Neural progenitor cell (in vitro differentiated cells): ENCODE measurements around the gene KLHL3. TPM values are rescaled to one million over a fixed set of nuclear protein-coding genes. Genes with fewer than 3 reads are reported as not detected.

ENCODE experiments used
- DNase-seq: peaks from one replicate; pipeline ENCODE4 v3.0.0-alpha.2; 2016; ENCODE audit warnings: low spot score
- H2AFZ ChIP-seq: fragments of 200-600 bp; sonication (generic); replicated peaks from 2 replicates; pipeline ENCODE4 v1.6.1; 2016; ENCODE audit warnings: antibody characterized with exemption
- H3F3A ChIP-seq: fragments of 200-600 bp; sonication (generic); 2 replicates; pipeline ENCODE4 v1.6.1; 2016; ENCODE audit warnings: antibody characterized with exemption, low read depth
- H3K27ac ChIP-seq: fragments of 200-600 bp; sonication (generic); 2 replicates; pipeline ENCODE4 v1.5.1; 2016; ENCODE audit warnings: mild to moderate bottlenecking
- H3K27me3 ChIP-seq: fragments of 200-600 bp; sonication (generic); 2 replicates; pipeline ENCODE4 v1.6.1; 2016; ENCODE audit warnings: mild to moderate bottlenecking, moderate library complexity
- H3K36me3 ChIP-seq: fragments of 200-600 bp; sonication (generic); 2 replicates; pipeline ENCODE4 v1.5.1; 2016
- H3K4me1 ChIP-seq: fragments of 200-600 bp; sonication (generic); 2 replicates; pipeline ENCODE4 v1.6.1; 2016; ENCODE audit warnings: mixed run types
- H3K4me2 ChIP-seq: fragments of 200-600 bp; sonication (generic); 2 replicates; pipeline ENCODE4 v1.6.1; 2016
- H3K4me3 ChIP-seq: fragments of 200-600 bp; sonication (generic); 2 replicates; pipeline ENCODE4 v1.5.1; 2016
- H3K79me2 ChIP-seq: fragments of 200-600 bp; sonication (generic); 2 replicates; pipeline ENCODE4 v1.6.1; 2016; ENCODE audit warnings: low read depth
- H3K9ac ChIP-seq: fragments of 200-600 bp; sonication (generic); 2 replicates; pipeline ENCODE4 v1.6.1; 2016
- H3K9me3 ChIP-seq: fragments of 200-600 bp; sonication (generic); 2 replicates; pipeline ENCODE4 v1.5.1; 2016; ENCODE audit warnings: low read depth
- H4K20me1 ChIP-seq: fragments of 200-600 bp; sonication (generic); 2 replicates; pipeline ENCODE4 v1.6.1; 2016; ENCODE audit warnings: low read depth
- H3K27ac Mint-ChIP-seq: 3 replicates; pipeline ENCODE4 v1.8.0; 2021; ENCODE audit warnings: mixed read lengths
- H3K27me3 Mint-ChIP-seq: 2 replicates; pipeline ENCODE4 v1.8.0; 2022; ENCODE audit warnings: low read depth, mild to moderate bottlenecking, inconsistent platforms, moderate library complexity, mixed read lengths; ENCODE audit not compliant: insufficient read depth
- H3K36me3 Mint-ChIP-seq: 3 replicates; pipeline ENCODE4 v1.8.0; 2021; ENCODE audit warnings: mixed read lengths
- H3K4me1 Mint-ChIP-seq: 3 replicates; pipeline ENCODE4 v1.8.0; 2021; ENCODE audit warnings: mixed read lengths
- H3K4me3 Mint-ChIP-seq: 3 replicates; pipeline ENCODE4 v1.8.0; 2021; ENCODE audit warnings: mild to moderate bottlenecking, moderate library complexity, mixed read lengths
- H3K9me3 Mint-ChIP-seq: 3 replicates; pipeline ENCODE4 v1.8.0; 2020; ENCODE audit warnings: mixed read lengths
- EZH2 ChIP-seq: fragments of 200-600 bp; sonication (generic); IDR thresholded peaks from 2 replicates; pipeline ENCODE4 v1.6.1; 2017; ENCODE audit warnings: antibody characterized with exemption, mild to moderate bottlenecking, moderate library complexity
- EZH2phosphoT487 ChIP-seq: fragments of 200-600 bp; sonication (generic); IDR thresholded peaks from 2 replicates; pipeline ENCODE4 v1.6.1; 2017; ENCODE audit warnings: antibody characterized with exemption
- total RNA-seq: library from RNA; depleted of rRNA; stranded (reverse); fragments of >200 nt; gene quantifications from 2 replicates; pipeline ENCODE4 v1.2.3, GENCODE V29; 2015; ENCODE audit warnings: low replicate concordance
- TF ChIP-seq, protein P1 (sequence below): fragments of 200-600 bp; sonication (generic); IDR thresholded peaks from 2 replicates; pipeline ENCODE4 v1.5.1; 2017; ENCODE audit warnings: antibody characterized with exemption, mild to moderate bottlenecking

Gene KLHL3
- total RNA-seq, 1 donor from 2014 or later = 26.8 TPM

DNA sequence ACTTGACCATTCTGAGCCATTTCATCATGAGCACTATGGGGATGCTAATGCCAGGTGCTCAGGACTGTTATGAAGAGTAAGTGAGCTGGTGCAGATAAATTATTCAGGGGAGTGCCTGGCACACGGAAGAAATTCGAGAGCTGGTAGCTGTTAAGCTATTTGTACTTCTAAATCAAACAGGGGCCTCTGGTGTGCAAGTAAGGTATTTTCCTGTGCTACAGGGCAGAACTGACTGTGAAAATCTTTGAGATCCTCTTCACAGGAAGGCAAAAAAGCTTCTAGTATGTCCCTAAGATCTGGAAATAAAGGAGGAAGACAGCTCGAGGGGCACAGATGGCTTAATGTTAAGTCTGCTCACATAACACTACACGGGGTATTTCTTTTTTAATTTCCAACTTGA, 130.5 kb downstream of the KLHL3 start:
- Histone ChIP-seq H3K4me2 (no peak overlapping the region), H3K4me3 (no peak overlapping the region), H3K9ac (no peak overlapping the region), H3K27me3 (no peaks in the 10 kb centered on the region), H3K36me3 (no peaks in the 10 kb centered on the region), H3K4me1 (peaks cover 6% of the 10 kb centered on the region), H3K9me3 (no peaks in the 10 kb centered on the region), H4K20me1 (no peaks in the 10 kb centered on the region), H3K79me2 (no peaks in the 10 kb centered on the region), H3K27ac (no peak overlapping the region), H3F3A (no peaks in the 10 kb centered on the region), H2AFZ (no peak overlapping the region)
- no peaks in the 10 kb centered on the region for H3K36me3 Mint-ChIP-seq
- no peak overlapping the region for H3K4me3 Mint-ChIP-seq
- peak; percentile 35 for DNase-seq
- peaks cover 2% of the 10 kb centered on the region for H3K9me3 Mint-ChIP-seq
- TF ChIP-seq EZH2phosphoT487 (no peak), EZH2 (no peak)
- TF ChIP-seq, protein P1, sequence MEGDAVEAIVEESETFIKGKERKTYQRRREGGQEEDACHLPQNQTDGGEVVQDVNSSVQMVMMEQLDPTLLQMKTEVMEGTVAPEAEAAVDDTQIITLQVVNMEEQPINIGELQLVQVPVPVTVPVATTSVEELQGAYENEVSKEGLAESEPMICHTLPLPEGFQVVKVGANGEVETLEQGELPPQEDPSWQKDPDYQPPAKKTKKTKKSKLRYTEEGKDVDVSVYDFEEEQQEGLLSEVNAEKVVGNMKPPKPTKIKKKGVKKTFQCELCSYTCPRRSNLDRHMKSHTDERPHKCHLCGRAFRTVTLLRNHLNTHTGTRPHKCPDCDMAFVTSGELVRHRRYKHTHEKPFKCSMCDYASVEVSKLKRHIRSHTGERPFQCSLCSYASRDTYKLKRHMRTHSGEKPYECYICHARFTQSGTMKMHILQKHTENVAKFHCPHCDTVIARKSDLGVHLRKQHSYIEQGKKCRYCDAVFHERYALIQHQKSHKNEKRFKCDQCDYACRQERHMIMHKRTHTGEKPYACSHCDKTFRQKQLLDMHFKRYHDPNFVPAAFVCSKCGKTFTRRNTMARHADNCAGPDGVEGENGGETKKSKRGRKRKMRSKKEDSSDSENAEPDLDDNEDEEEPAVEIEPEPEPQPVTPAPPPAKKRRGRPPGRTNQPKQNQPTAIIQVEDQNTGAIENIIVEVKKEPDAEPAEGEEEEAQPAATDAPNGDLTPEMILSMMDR = peak; percentile 38
- no peak overlapping the region for H3K27ac Mint-ChIP-seq
- H3K4me1 Mint-ChIP-seq = peaks cover 14% of the 10 kb centered on the region
- no peaks in the 10 kb centered on the region for H3K27me3 Mint-ChIP-seq

DNA sequence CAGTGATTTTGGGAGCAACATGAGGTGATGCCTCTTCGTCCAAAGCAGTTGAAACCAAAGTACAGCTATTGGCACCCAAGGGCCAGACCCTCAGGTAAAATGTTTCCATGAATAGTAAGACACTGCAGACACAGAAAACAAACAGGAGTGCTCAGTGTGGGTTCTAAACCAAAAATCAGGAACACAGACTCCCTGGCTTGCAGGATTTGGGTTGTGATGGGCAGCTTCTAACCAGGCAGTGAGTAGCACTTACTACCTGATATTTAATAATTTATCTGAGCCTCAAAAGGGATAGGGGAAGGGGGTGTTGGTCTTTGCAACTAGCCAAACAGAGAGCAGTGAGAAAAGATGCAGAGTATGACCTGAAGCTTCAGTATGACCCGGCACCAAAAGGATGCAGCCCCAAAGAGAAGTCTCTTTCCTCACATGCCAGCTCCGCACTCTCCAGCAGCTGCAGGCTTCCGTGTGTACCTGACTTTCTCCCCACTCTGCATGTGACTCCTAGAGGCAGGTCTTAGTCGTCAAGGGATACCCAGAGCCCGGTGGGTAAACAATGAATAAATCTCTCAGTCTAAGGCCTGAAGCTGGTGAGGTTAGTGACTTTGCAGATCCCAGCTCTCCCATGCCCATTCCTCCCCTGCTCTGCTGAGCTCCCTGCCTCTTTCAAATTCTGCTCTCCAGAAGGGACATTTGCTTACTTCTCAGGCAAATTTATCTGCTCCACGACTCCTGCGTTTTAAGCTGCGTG, 131.4 kb downstream of the KLHL3 start:
- Histone ChIP-seq H3K4me2 (peak overlapping the region; percentile 27), H3K79me2 (no peaks in the 10 kb centered on the region), H3K9me3 (no peaks in the 10 kb centered on the region), H3K27ac (no peak overlapping the region), H3F3A (no peaks in the 10 kb centered on the region), H3K27me3 (no peaks in the 10 kb centered on the region), H2AFZ (peak overlapping the region; percentile 45), H3K36me3 (no peaks in the 10 kb centered on the region), H3K4me1 (peaks cover 6% of the 10 kb centered on the region), H4K20me1 (no peaks in the 10 kb centered on the region), H3K9ac (no peak overlapping the region), H3K4me3 (no peak overlapping the region)
- Mint-ChIP-seq H3K36me3 (no peaks in the 10 kb centered on the region), H3K27ac (no peak overlapping the region), H3K4me1 (peaks cover 14% of the 10 kb centered on the region), H3K27me3 (no peaks in the 10 kb centered on the region), H3K4me3 (no peak overlapping the region), H3K9me3 (peaks cover 2% of the 10 kb centered on the region)
- DNase-seq = peak; percentile 34
- TF ChIP-seq, protein P1 = no peak
- no peak for TF ChIP-seq EZH2
- TF ChIP-seq EZH2phosphoT487 = no peak

- Mint-ChIP-seq H3K4me1 (peaks cover 14% of the 10 kb centered on the region), H3K27me3 (no peaks in the 10 kb centered on the region), H3K36me3 (no peaks in the 10 kb centered on the region), H3K9me3 (peaks cover 2% of the 10 kb centered on the region), H3K4me3 (no peak overlapping the region), H3K27ac (no peak overlapping the region)
- Histone ChIP-seq H3K36me3 (no peaks in the 10 kb centered on the region), H2AFZ (no peak overlapping the region), H3K27me3 (no peaks in the 10 kb centered on the region), H4K20me1 (no peaks in the 10 kb centered on the region), H3K79me2 (no peaks in the 10 kb centered on the region), H3K4me2 (no peak overlapping the region), H3K9ac (no peak overlapping the region), H3F3A (no peaks in the 10 kb centered on the region), H3K9me3 (no peaks in the 10 kb centered on the region), H3K4me1 (peaks cover 6% of the 10 kb centered on the region), H3K27ac (no peak overlapping the region), H3K4me3 (no peak overlapping the region)
- TF ChIP-seq EZH2 (no peak), EZH2phosphoT487 (no peak)
- TF ChIP-seq, protein P1 = no peak
- DNase-seq = no peak
Observed at GRCh38 chr5:137603891-137604290, 132.0 kb downstream of the KLHL3 start.
